AG04450 (cell line): ENCODE results near the gene CYP24A1. TPM values are rescaled to one million over a fixed set of nuclear protein-coding genes. Genes with fewer than 3 reads are reported as not detected.

Experiments used
- CTCF ChIA-PET: fragments of 300-600, 350-600 bp; formaldehyde crosslinking; extraction: SDS; loops from one replicate; lab custom pipeline; 2022; ENCODE audit warnings: antibody characterized with exemption, inconsistent platforms; lab: Charles Lee
- POLR2A ChIA-PET: fragments of 350-600 bp; formaldehyde crosslinking; extraction: SDS; loops from one replicate; lab custom pipeline; 2021; ENCODE audit warnings: antibody characterized with exemption, inconsistent platforms; lab: Yijun Ruan, JAX
- DNase-seq: peaks from one replicate; pipeline ENCODE4 v3.0.0-alpha.2; 2011; ENCODE audit warnings: low read depth, low spot score
- H3K27ac ChIP-seq: one replicate; pipeline ENCODE4 v1.5.1; 2012; ENCODE audit warnings: low read depth, low read length, control low read depth
- H3K27me3 ChIP-seq: one replicate; pipeline ENCODE4 v1.6.0; 2012; ENCODE audit warnings: low read length; ENCODE audit not compliant: control insufficient read depth, insufficient read depth
- H3K4me3 ChIP-seq: 2 replicates; pipeline ENCODE4 v1.5.1; 2011; ENCODE audit warnings: mild to moderate bottlenecking, low read depth, low read length, control low read depth
- H3K9me3 ChIP-seq: 2 replicates; pipeline ENCODE4 v1.5.1; 2012; ENCODE audit warnings: low read length; ENCODE audit not compliant: control insufficient read depth, insufficient read depth
- polyA plus RNA-seq: library from polyadenylated mRNA; depleted of rRNA; stranded (reverse); fragments of >200 nt; gene quantifications from 2 replicates; pipeline ENCODE4 v1.2.3, GENCODE V29; 2011
- TF ChIP-seq, protein P1 (sequence below): IDR thresholded peaks from 2 replicates; pipeline ENCODE4 v1.5.1; 2011; ENCODE audit warnings: low read depth, low read length, control low read depth, inconsistent platforms

Gene CYP24A1
- polyA plus RNA-seq, 1 experiment = 2.1 TPM

GRCh38 chr20:54179946-54180345, 6.2 kb upstream of the CYP24A1 start:
- POLR2A ChIA-PET = no interaction called here

GRCh38 chr20:54178256-54178655, 4.5 kb upstream of the CYP24A1 start:
- Histone ChIP-seq H3K27me3 (peaks cover 27% of the 10 kb centered on the region), H3K9me3 (peaks cover 3% of the 10 kb centered on the region; the same call in 1 of the 2 replicates), H3K4me3 (no peak overlapping the region), H3K27ac (no peak overlapping the region)
- TF ChIP-seq, protein P1, sequence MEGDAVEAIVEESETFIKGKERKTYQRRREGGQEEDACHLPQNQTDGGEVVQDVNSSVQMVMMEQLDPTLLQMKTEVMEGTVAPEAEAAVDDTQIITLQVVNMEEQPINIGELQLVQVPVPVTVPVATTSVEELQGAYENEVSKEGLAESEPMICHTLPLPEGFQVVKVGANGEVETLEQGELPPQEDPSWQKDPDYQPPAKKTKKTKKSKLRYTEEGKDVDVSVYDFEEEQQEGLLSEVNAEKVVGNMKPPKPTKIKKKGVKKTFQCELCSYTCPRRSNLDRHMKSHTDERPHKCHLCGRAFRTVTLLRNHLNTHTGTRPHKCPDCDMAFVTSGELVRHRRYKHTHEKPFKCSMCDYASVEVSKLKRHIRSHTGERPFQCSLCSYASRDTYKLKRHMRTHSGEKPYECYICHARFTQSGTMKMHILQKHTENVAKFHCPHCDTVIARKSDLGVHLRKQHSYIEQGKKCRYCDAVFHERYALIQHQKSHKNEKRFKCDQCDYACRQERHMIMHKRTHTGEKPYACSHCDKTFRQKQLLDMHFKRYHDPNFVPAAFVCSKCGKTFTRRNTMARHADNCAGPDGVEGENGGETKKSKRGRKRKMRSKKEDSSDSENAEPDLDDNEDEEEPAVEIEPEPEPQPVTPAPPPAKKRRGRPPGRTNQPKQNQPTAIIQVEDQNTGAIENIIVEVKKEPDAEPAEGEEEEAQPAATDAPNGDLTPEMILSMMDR = no peak
- DNase-seq = no peak
- ChIA-PET POLR2A (no interaction called here), CTCF (no interaction called here)

More at GRCh38 chr20:54179946-54180345, 6.2 kb upstream of the CYP24A1 start:
- Histone ChIP-seq H3K27ac (no peak overlapping the region), H3K4me3 (no peak overlapping the region), H3K27me3 (peaks cover 11% of the 10 kb centered on the region), H3K9me3 (no peaks in the 10 kb centered on the region)
- TF ChIP-seq, protein P1 = no peak
- no peak for DNase-seq
- CTCF ChIA-PET = interaction anchor here (2.6 to 2.7 kb wide), 2 partner anchors 20 to 76 kb away, joined by 12 to 18 read pairs; no protein-coding TSS in a partner anchor

- POLR2A ChIA-PET = no interaction called here
- CTCF ChIA-PET = interaction anchor here (0.6 to 1.0 kb wide), 2 partner anchors 23 to 73 kb away, joined by 3 to 6 read pairs; no protein-coding TSS in a partner anchor
These were observed 3.6 kb upstream of the CYP24A1 start for GRCh38 chr20:54177378-54177777.

GRCh38 chr20:54176610-54177009, 2.8 kb upstream of the CYP24A1 start:
- peaks cover 3% of the 10 kb centered on the region; the same call in 1 of the 2 replicates for H3K9me3 ChIP-seq
- H3K4me3 ChIP-seq = no peak overlapping the region
- TF ChIP-seq, protein P1 = no peak
- no peak for DNase-seq
- H3K27ac ChIP-seq = no peak overlapping the region
- CTCF ChIA-PET = interaction anchor here (1.8 kb wide), 2 partner anchors 22 to 23 kb away, joined by 4 to 7 read pairs; no protein-coding TSS in a partner anchor
- POLR2A ChIA-PET = no interaction called here
- peaks cover 43% of the 10 kb centered on the region for H3K27me3 ChIP-seq

More at GRCh38 chr20:54177378-54177777, 3.6 kb upstream of the CYP24A1 start:
- H3K4me3 ChIP-seq = no peak overlapping the region
- H3K27me3 ChIP-seq = peaks cover 36% of the 10 kb centered on the region
- H3K9me3 ChIP-seq = peaks cover 3% of the 10 kb centered on the region; the same call in 1 of the 2 replicates
- no peak overlapping the region for H3K27ac ChIP-seq
- TF ChIP-seq, protein P1 = no peak
- no peak for DNase-seq

GRCh38 chr20:54174457-54175175, 830 bp upstream of the CYP24A1 start:
- TF ChIP-seq, protein P1 = no peak
- Histone ChIP-seq H3K27ac (no peak overlapping the region), H3K27me3 (peaks cover 51% of the 10 kb centered on the region), H3K4me3 (peak overlapping the region; percentile 31; the same call in 1 of the 2 replicates), H3K9me3 (peaks cover 3% of the 10 kb centered on the region; the same call in 1 of the 2 replicates)
- DNase-seq = no peak
- ChIA-PET CTCF (interaction anchor here (1.7 to 2.2 kb wide), 4 partner anchors 24 to 78 kb away, joined by 4 to 15 read pairs (median 10); no protein-coding TSS in a partner anchor), POLR2A (no interaction called here)
